Activated CD8-positive, alpha-beta T cell treated with anti-CD3 and anti-CD28 coated beads for 36 hours (primary cell): ENCODE data around the gene UVRAG. TPM values are rescaled to one million over a fixed set of nuclear protein-coding genes. Genes with fewer than 3 reads are reported as not detected.
A peak's percentile ranks its signal among the peaks of the same experiment; 100 is the strongest.

Experiments
- ATAC-seq: fragments of 200-7000 bp; cut with Tn5 transposase; one replicate; pipeline ENCODE4 v1.10.0; 2021; ENCODE audit warnings: mild to moderate bottlenecking, moderate library complexity
- CTCF ChIA-PET: fragments of 350-600 bp; sonication (Branson Sonifier 250); formaldehyde crosslinking; loops from one replicate; lab custom pipeline; 2021; ENCODE audit warnings: antibody characterized with exemption; lab: Charles Lee
- POLR2A ChIA-PET: fragments of 350-600 bp; sonication (Branson Sonifier 250); formaldehyde crosslinking; loops from one replicate; lab custom pipeline; 2021; ENCODE audit warnings: antibody characterized with exemption; lab: Charles Lee
- DNase-seq: peaks from one replicate; pipeline ENCODE4 v3.0.0-alpha.2; 2020
- H3K27ac Mint-ChIP-seq: one replicate; pipeline ENCODE4 v1.8.0; 2021; ENCODE audit warnings: mild to moderate bottlenecking, mixed read lengths
- H3K27me3 Mint-ChIP-seq: one replicate; pipeline ENCODE4 v1.8.0; 2021; ENCODE audit warnings: mixed read lengths
- H3K36me3 Mint-ChIP-seq: one replicate; pipeline ENCODE4 v1.8.0; 2021; ENCODE audit warnings: low read depth, mixed read lengths
- H3K4me1 Mint-ChIP-seq: one replicate; pipeline ENCODE4 v1.8.0; 2021; ENCODE audit warnings: low read depth, mixed read lengths
- H3K4me3 Mint-ChIP-seq: one replicate; pipeline ENCODE4 v1.8.0; 2021; ENCODE audit warnings: mild to moderate bottlenecking, moderate library complexity, mixed read lengths
- H3K9me3 Mint-ChIP-seq: one replicate; pipeline ENCODE4 v1.8.0; 2021; ENCODE audit warnings: mixed read lengths
- CTCF ChIP-seq: fragments of 200-600 bp; IDR thresholded peaks from one replicate; pipeline ENCODE4 v1.8.0; 2022; ENCODE audit warnings: antibody characterized with exemption, mild to moderate bottlenecking
- intact Hi-C: fragments of 100-400 bp; cut with micrococcal nuclease; formaldehyde crosslinking; loops from one replicate; pipeline ENCODE4 v1.10.0; 2022
- total RNA-seq, 2 experiments: library from RNA; stranded (reverse); gene quantifications; one replicate each; pipeline ENCODE4 v1.2.3, GENCODE V29; 2021

The UVRAG gene
- total RNA-seq, 2 experiments from 2014 or later: 14.4 to 15.7 TPM

GRCh38 chr11:75768112-75768908 is 46.7 kb upstream of the UVRAG start, which contains the start of gene DGAT2:
Gene DGAT2, plus strand, starts transcription at chr11:75768778. Its CDS starts 214 bp downstream, at chr11:75768992.
- ATAC-seq: peak; percentile 87
- intact Hi-C loops: no loop called here
- TF ChIP-seq CTCF: no peak
- CTCF ChIA-PET: interaction anchor here (0.8 to 1.1 kb wide), 2 partner anchors 45 to 199 kb away, joined by 3 read pairs; no protein-coding TSS in a partner anchor
- Mint-ChIP-seq H3K4me3 (peak within 1 kb of the TSS; percentile 67), H3K27ac (peak within 1 kb of the TSS; percentile 56), H3K36me3 (no peaks in the 10 kb centered on the region), H3K4me1 (peaks cover 25% of the 10 kb centered on the region), H3K9me3 (no peaks in the 10 kb centered on the region), H3K27me3 (peaks cover 21% of the 10 kb centered on the region)
- peak; percentile 79 for DNase-seq
- POLR2A ChIA-PET: no interaction called here

- CTCF ChIA-PET: interaction anchor here (0.8 to 1.1 kb wide), 2 partner anchors 46 to 63 kb away, joined by 3 to 4 read pairs; no protein-coding TSS in a partner anchor
Observed at GRCh38 chr11:75768909-75769771, 45.9 kb upstream of the UVRAG start.

GRCh38 chr11:75770102-75770501 is 44.9 kb upstream of the UVRAG start:
- CTCF ChIA-PET: interaction anchor here (0.8 kb wide), 1 partner anchor 64 kb away, joined by 4 read pairs; no protein-coding TSS in a partner anchor
- Mint-ChIP-seq H3K36me3 (no peaks in the 10 kb centered on the region), H3K27me3 (peaks cover 21% of the 10 kb centered on the region), H3K27ac (no peak overlapping the region), H3K4me3 (no peak overlapping the region), H3K9me3 (no peaks in the 10 kb centered on the region), H3K4me1 (peaks cover 32% of the 10 kb centered on the region)
- TF ChIP-seq CTCF: no peak
- POLR2A ChIA-PET: no interaction called here
- intact Hi-C loops: no loop called here
- no peak for ATAC-seq
- no peak for DNase-seq

More at GRCh38 chr11:75768909-75769771, 45.9 kb upstream of the UVRAG start:
- H3K27ac Mint-ChIP-seq: no peak overlapping the region
- intact Hi-C loops: no loop called here
- DNase-seq (no peak), ATAC-seq (no peak)
- peak overlapping the region; percentile 67 for H3K4me3 Mint-ChIP-seq
- peaks cover 32% of the 10 kb centered on the region for H3K4me1 Mint-ChIP-seq
- POLR2A ChIA-PET: no interaction called here
- peaks cover 21% of the 10 kb centered on the region for H3K27me3 Mint-ChIP-seq
- H3K36me3 Mint-ChIP-seq: no peaks in the 10 kb centered on the region
- TF ChIP-seq CTCF: no peak
- no peaks in the 10 kb centered on the region for H3K9me3 Mint-ChIP-seq

GRCh38 chr11:75771646-75772410 is 43.2 kb upstream of the UVRAG start:
- no peak for TF ChIP-seq CTCF
- Mint-ChIP-seq H3K27me3 (peaks cover 21% of the 10 kb centered on the region), H3K9me3 (no peaks in the 10 kb centered on the region), H3K4me1 (peaks cover 26% of the 10 kb centered on the region), H3K4me3 (no peak overlapping the region), H3K36me3 (no peaks in the 10 kb centered on the region), H3K27ac (no peak overlapping the region)
- CTCF ChIA-PET: interaction anchor here (0.6 kb wide), 1 partner anchor 66 kb away, joined by 3 read pairs; no protein-coding TSS in a partner anchor
- intact Hi-C loops: no loop called here
- DNase-seq (no peak), ATAC-seq (no peak)
- POLR2A ChIA-PET: no interaction called here
